H7 (cell line): ENCODE results near the gene ADCYAP1R1. TPM values are rescaled to one million over a fixed set of nuclear protein-coding genes. Genes with fewer than 3 reads are reported as not detected.

ENCODE experiments used
- DNase-seq: peaks from one replicate; pipeline ENCODE4 v3.0.0; 2012
- H3K27me3 ChIP-seq: 2 replicates; pipeline ENCODE4 v1.6.0; 2011; ENCODE audit warnings: mild to moderate bottlenecking, low read length; ENCODE audit not compliant: control insufficient read depth, insufficient read depth
- H3K36me3 ChIP-seq: replicated peaks from 2 replicates; pipeline ENCODE4 v1.5.1; 2011; ENCODE audit warnings: low read length; ENCODE audit not compliant: control insufficient read depth, insufficient read depth
- H3K4me3 ChIP-seq: 2 replicates; pipeline ENCODE4 v1.5.1; 2011; ENCODE audit warnings: low read depth, mild to moderate bottlenecking, control low read depth, low read length, moderate library complexity; ENCODE audit not compliant: insufficient read depth
- total RNA-seq: library from RNA; depleted of rRNA; stranded (reverse); fragments of >200 nt; shearing (Covaris generic); gene quantifications from 2 replicates; pipeline ENCODE4 v1.2.3, GENCODE V29; 2014

ADCYAP1R1 gene
- total RNA-seq, 1 experiment from 2014 or later: 1.8 TPM

- DNase-seq: peak; percentile 16
These were observed 46.7 kb downstream of the ADCYAP1R1 start for GRCh38 chr7:31098642-31099360.

GRCh38 chr7:31099451-31100444 is 47.6 kb downstream of the ADCYAP1R1 start:
- no peak overlapping the region for H3K4me3 ChIP-seq
- no peaks in the 10 kb centered on the region for H3K36me3 ChIP-seq
- H3K27me3 ChIP-seq: no peaks in the 10 kb centered on the region
- DNase-seq: peak; percentile 19

More at GRCh38 chr7:31098642-31099360, 46.7 kb downstream of the ADCYAP1R1 start:
- H3K36me3 ChIP-seq: no peaks in the 10 kb centered on the region
- no peak overlapping the region for H3K4me3 ChIP-seq
- no peaks in the 10 kb centered on the region for H3K27me3 ChIP-seq

- Histone ChIP-seq H3K36me3 (no peaks in the 10 kb centered on the region), H3K4me3 (no peak overlapping the region), H3K27me3 (no peaks in the 10 kb centered on the region)
- DNase-seq: no peak
These were observed 48.3 kb downstream of the ADCYAP1R1 start for GRCh38 chr7:31100445-31100844.

DNA sequence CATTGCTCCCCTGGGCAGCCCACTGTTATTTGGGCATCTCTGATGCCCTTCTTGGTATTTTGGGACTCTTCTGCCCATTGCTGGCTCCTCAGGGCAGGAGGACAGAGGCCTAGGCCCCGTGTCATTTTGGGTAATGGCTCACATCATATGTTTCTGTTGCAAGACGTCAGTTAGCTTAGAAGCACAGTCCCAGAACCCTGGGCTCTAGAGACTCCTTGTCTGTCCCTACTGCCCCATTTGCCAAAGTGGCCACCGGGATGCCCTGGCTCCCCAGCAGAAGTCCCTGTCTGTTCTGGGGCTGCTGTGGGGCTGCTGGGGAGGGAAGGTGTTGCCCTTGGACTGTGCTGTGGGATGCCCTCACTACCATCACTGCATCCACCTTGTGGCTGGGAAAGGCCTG is 48.8 kb downstream of the ADCYAP1R1 start:
- no peak for DNase-seq
- no peak overlapping the region for H3K4me3 ChIP-seq
- no peaks in the 10 kb centered on the region for H3K27me3 ChIP-seq
- H3K36me3 ChIP-seq: no peaks in the 10 kb centered on the region

- peak; percentile 21 for DNase-seq
- Histone ChIP-seq H3K36me3 (no peaks in the 10 kb centered on the region), H3K27me3 (no peaks in the 10 kb centered on the region), H3K4me3 (no peak overlapping the region)
These were observed 49.4 kb downstream of the ADCYAP1R1 start for GRCh38 chr7:31101544-31101943.

DNA sequence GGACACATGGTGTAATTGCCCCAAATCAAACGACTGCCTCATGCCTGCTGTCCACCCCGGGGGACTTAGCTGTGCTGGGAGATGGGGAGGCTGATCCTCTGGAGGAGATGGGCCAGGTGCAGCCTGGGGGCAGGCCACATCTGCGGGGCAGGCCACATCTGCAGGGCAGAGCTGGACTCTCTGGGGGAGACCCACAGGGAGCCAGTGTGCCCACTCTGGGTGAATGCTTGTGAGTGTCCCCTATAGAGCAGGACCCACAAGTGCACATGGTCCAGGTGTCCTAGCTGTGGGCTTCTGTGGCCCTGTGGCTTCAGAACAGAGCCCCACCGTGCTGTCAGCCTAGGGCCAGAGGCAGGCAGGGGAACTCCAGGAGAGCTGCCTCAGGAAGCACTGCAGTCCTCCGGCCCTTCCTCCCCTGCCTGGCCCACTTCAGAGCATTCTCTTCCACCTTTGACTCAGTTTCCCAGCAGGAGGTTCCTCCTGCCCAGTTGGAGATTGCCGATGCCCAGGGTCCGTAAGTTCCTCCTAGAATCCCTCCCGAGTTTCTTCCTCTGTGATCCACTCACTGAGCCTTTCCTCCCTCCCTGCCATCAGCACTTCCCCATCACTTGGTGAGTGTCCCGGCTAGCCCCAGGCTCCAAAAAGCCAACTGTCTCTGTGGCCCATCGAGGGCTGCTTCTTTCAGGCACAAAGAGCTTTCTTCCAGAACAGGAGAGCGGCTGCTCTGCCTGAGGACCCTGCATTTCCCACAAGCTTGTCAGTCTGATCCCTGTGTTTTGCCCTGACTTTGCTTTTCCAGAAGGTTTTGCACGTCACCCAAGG is 50.3 kb downstream of the ADCYAP1R1 start:
- H3K4me3 ChIP-seq: no peak overlapping the region
- DNase-seq: peak; percentile 31
- H3K36me3 ChIP-seq: no peaks in the 10 kb centered on the region
- no peaks in the 10 kb centered on the region for H3K27me3 ChIP-seq

DNA sequence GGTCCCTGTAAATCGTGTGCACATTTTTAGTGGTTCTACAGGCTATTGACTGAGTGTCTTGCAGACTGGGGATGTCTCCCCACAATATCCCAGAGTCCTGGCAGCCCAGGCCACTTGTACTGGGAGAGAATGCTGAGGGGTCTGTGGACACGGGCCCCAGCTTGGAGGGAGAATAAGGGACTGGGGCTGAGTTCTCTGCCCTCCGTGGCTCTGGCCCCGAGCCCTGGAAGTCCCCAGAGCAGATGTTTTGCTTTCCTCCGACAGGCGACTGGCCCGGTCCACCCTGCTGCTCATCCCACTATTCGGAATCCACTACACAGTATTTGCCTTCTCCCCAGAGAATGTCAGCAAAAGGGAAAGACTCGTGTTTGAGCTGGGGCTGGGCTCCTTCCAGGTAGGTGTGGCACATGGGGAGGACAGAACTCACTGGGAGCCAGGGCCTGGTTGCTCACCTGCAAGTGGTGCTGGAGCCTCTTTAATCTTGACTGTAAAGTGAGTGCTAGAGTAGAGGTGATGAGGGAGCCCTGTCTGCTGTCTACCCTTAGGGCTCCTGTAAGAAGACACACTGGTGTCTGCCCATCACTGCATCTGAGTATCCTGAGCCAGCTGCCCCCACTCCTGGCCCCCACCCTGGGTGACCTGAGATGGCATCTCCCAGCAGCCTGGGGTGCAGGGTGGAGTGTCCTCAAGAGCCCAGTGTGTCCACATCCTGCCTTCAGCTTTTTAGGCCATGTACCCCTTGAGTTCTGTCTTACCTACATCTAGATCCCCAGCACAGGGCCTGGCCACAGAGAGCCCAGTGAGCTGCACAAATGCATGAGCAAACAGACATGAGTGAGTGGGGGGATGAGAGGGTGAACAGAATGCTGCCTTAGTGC is 51.1 kb downstream of the ADCYAP1R1 start:
- no peaks in the 10 kb centered on the region for H3K36me3 ChIP-seq
- peak; percentile 25 for DNase-seq
- H3K27me3 ChIP-seq: no peaks in the 10 kb centered on the region
- no peak overlapping the region for H3K4me3 ChIP-seq

DNA sequence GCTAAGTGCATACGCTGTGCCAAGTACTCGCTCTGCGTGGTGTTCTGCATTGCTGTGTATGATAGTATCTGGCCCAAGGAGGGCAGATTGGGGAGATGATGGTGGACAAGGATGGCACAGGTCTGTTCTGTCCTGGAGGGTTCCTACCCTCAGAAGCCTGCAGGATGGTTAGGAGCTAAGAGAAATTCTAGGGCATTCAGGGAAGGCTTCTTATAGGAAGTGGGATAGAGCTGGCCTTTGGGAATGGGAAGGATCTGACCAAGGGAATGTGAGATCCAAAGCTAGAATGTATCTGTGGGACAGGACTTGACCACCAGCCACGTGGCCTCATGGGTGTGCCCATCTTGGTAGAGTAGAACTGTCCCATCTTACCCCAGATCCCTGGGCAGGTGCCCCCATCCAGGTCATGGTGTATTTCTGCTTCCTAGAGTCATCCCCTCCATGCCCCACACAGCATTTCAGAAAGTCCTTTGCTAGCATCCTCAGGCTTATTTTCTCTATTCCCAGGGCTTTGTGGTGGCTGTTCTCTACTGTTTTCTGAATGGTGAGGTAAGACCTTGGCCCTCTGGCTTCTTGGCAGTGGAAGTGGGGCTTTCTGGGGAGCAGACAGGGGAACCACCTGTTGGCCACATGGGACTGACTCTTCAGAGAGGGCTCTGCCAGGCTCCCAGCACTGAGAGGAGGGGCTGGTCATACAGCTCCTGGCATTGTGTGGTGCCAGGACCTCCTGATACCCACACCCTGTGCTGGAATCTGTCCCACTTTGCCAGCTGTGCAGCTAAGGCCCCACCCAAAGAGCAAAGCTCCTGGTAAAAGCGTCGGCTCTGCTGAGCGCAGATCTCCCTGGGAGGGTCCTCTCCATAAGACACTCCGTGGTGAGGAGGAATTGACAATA is 52.5 kb downstream of the ADCYAP1R1 start:
- H3K36me3 ChIP-seq: no peaks in the 10 kb centered on the region
- no peak overlapping the region for H3K4me3 ChIP-seq
- H3K27me3 ChIP-seq: no peaks in the 10 kb centered on the region
- no peak for DNase-seq

DNA sequence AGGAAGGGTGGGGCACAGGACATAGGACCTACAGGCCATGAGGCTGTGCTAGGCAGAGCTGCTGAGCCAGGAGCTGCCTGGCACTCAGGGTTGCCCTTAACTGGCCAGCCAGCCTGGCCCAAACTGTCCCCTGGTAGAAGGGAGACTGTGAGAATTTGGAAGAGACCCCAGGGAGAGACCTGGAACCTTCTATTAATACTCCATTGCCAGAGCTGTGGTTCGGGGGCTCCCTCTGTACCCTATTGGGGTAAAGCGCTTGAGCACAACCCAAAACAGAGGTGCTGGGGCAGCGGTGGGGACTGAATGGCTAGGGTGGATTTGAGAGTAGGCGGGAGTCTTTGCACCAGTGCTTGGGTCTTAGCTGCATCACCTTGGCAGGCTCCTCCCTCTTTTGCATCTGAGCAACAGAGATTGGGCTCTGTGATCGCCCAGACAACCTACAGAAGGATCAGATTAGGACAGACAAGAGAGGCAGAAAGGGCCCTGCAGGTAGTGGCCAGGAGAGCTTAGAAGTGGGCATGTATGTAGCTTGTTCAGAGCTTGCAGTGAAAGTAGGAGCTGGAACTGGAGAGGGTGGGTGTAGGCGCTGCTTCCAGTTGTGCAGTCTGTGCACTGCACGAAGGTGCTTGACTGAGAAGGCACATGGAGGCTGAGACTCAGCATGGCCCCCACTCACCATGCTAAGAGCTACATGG is 53.3 kb downstream of the ADCYAP1R1 start:
- Histone ChIP-seq H3K36me3 (no peaks in the 10 kb centered on the region), H3K27me3 (no peaks in the 10 kb centered on the region), H3K4me3 (no peak overlapping the region)
- peak; percentile 34 for DNase-seq

- DNase-seq: no peak
- Histone ChIP-seq H3K36me3 (no peaks in the 10 kb centered on the region), H3K4me3 (no peak overlapping the region), H3K27me3 (no peaks in the 10 kb centered on the region)
These were observed 54.4 kb downstream of the ADCYAP1R1 start for GRCh38 chr7:31106303-31107105.

GRCh38 chr7:31107106-31108090 is 55.3 kb downstream of the ADCYAP1R1 start:
- no peak for DNase-seq
- Histone ChIP-seq H3K27me3 (no peaks in the 10 kb centered on the region; the same call in 1 of the 2 replicates), H3K4me3 (no peak overlapping the region), H3K36me3 (no peaks in the 10 kb centered on the region)
